ENCODE data around the gene SLC1A7. TPM values are rescaled to one million over a fixed set of nuclear protein-coding genes. Genes with fewer than 3 reads are reported as not detected.

The SLC1A7 gene
- total RNA-seq, 1 donor from 2014 or later = not detected

GRCh38 chr1:53122201-53122885 is 20.1 kb downstream of the SLC1A7 start:
- no peak overlapping the region for H3K9ac ChIP-seq
- no peaks in the 10 kb centered on the region for H3K79me2 ChIP-seq (ENCODE audit: low read depth)
- H3K4me3 Mint-ChIP-seq = no peak overlapping the region
- H3F3A ChIP-seq (ENCODE audit: low read depth) = peaks cover 23% of the 10 kb centered on the region
- no peak for TF ChIP-seq CTCF (IDR thresholded peaks at IDR 0.05)
- no peak for TF ChIP-seq EZH2 (IDR thresholded peaks at IDR 0.05)
- no peak for TF ChIP-seq EZH2phosphoT487 (IDR thresholded peaks at IDR 0.05)
- H3K4me3 ChIP-seq = no peak overlapping the region
- H3K27ac ChIP-seq = no peak overlapping the region
- H3K27me3 ChIP-seq = peaks cover 20% of the 10 kb centered on the region
- no peaks in the 10 kb centered on the region for H3K36me3 ChIP-seq
- peaks cover 14% of the 10 kb centered on the region for H4K20me1 ChIP-seq (ENCODE audit: low read depth)
- no peak overlapping the region for H3K27ac Mint-ChIP-seq
- no peak for DNase-seq (ENCODE audit: low spot score)
- peaks cover 27% of the 10 kb centered on the region for H3K4me1 ChIP-seq
- no peaks in the 10 kb centered on the region for H3K36me3 Mint-ChIP-seq
- H3K9me3 ChIP-seq (ENCODE audit: low read depth) = no peaks in the 10 kb centered on the region
- no peak overlapping the region for H2AFZ ChIP-seq (replicated peaks)
- H3K4me1 Mint-ChIP-seq = peaks cover 53% of the 10 kb centered on the region
- no peaks in the 10 kb centered on the region for H3K9me3 Mint-ChIP-seq
- H3K4me2 ChIP-seq = no peak overlapping the region
- H3K27me3 Mint-ChIP-seq (ENCODE audit: insufficient read depth, low read depth) = peaks cover 16% of the 10 kb centered on the region

GRCh38 chr1:53121319-53122172 is 20.9 kb downstream of the SLC1A7 start:
- no peaks in the 10 kb centered on the region for H3K36me3 ChIP-seq
- peak overlapping the region; percentile 64 for H3K27ac Mint-ChIP-seq
- peaks cover 31% of the 10 kb centered on the region for H3F3A ChIP-seq (ENCODE audit: low read depth)
- no peak overlapping the region for H3K4me2 ChIP-seq
- H4K20me1 ChIP-seq (ENCODE audit: low read depth) = peaks cover 14% of the 10 kb centered on the region
- no peak overlapping the region for H3K4me3 Mint-ChIP-seq
- H3K4me1 ChIP-seq = peaks cover 31% of the 10 kb centered on the region
- H2AFZ ChIP-seq (replicated peaks) = no peak overlapping the region
- no peaks in the 10 kb centered on the region for H3K9me3 Mint-ChIP-seq
- peak; percentile 37 for DNase-seq (ENCODE audit: low spot score)
- no peak overlapping the region for H3K9ac ChIP-seq
- H3K9me3 ChIP-seq (ENCODE audit: low read depth) = no peaks in the 10 kb centered on the region
- peaks cover 28% of the 10 kb centered on the region for H3K27me3 ChIP-seq
- peaks cover 55% of the 10 kb centered on the region for H3K4me1 Mint-ChIP-seq
- H3K36me3 Mint-ChIP-seq = no peaks in the 10 kb centered on the region
- H3K27me3 Mint-ChIP-seq (ENCODE audit: insufficient read depth, low read depth) = peaks cover 18% of the 10 kb centered on the region
- H3K79me2 ChIP-seq (ENCODE audit: low read depth) = no peaks in the 10 kb centered on the region
- TF ChIP-seq EZH2phosphoT487 (IDR thresholded peaks at IDR 0.05) = no peak
- no peak for TF ChIP-seq EZH2 (IDR thresholded peaks at IDR 0.05)
- no peak for TF ChIP-seq CTCF (IDR thresholded peaks at IDR 0.05)
- no peak overlapping the region for H3K4me3 ChIP-seq
- no peak overlapping the region for H3K27ac ChIP-seq

- peaks cover 59% of the 10 kb centered on the region for H3K4me1 Mint-ChIP-seq
- H3K4me2 ChIP-seq = no peak overlapping the region
- no peak overlapping the region for H3K4me3 Mint-ChIP-seq
Measured at GRCh38 chr1:53120659-53121058, 21.8 kb downstream of the SLC1A7 start.

More at GRCh38 chr1:53120659-53121058, 21.8 kb downstream of the SLC1A7 start:
- no peak overlapping the region for H2AFZ ChIP-seq (replicated peaks)
- H3K4me1 ChIP-seq = peaks cover 38% of the 10 kb centered on the region
- Mint-ChIP-seq H3K36me3 (no peaks in the 10 kb centered on the region), H3K27me3 (ENCODE audit: insufficient read depth, low read depth) (peaks cover 16% of the 10 kb centered on the region), H3K9me3 (no peaks in the 10 kb centered on the region), H3K27ac (peak overlapping the region; percentile 64)
- H3K79me2 ChIP-seq (ENCODE audit: low read depth) = no peaks in the 10 kb centered on the region
- H3K9me3 ChIP-seq (ENCODE audit: low read depth) = no peaks in the 10 kb centered on the region
- no peak overlapping the region for H3K9ac ChIP-seq
- peaks cover 38% of the 10 kb centered on the region for H3F3A ChIP-seq (ENCODE audit: low read depth)
- no peak overlapping the region for H3K4me3 ChIP-seq
- DNase-seq (ENCODE audit: low spot score) = no peak
- no peak overlapping the region for H3K27ac ChIP-seq
- TF ChIP-seq EZH2 (IDR thresholded peaks at IDR 0.05) (no peak), EZH2phosphoT487 (IDR thresholded peaks at IDR 0.05) (no peak), CTCF (IDR thresholded peaks at IDR 0.05) (no peak)
- peaks cover 29% of the 10 kb centered on the region for H3K27me3 ChIP-seq
- peaks cover 20% of the 10 kb centered on the region for H4K20me1 ChIP-seq (ENCODE audit: low read depth)
- no peaks in the 10 kb centered on the region for H3K36me3 ChIP-seq

Measured in neural progenitor cell (in vitro differentiated cells).